Chondrocyte (in vitro differentiated cells): ENCODE data around the gene SYNE1. TPM values are rescaled to one million over a fixed set of nuclear protein-coding genes. Genes with fewer than 3 reads are reported as not detected.
A peak's percentile ranks its signal among the peaks of the same experiment; 100 is the strongest.

Experiments
- DNase-seq: peaks from one replicate; pipeline ENCODE4 v3.0.0; 2021; ENCODE audit warnings: mixed read lengths, low spot score
- H3K27ac Mint-ChIP-seq: one replicate; pipeline ENCODE4 v1.8.0; 2021; ENCODE audit warnings: mild to moderate bottlenecking, moderate library complexity, mixed read lengths; ENCODE audit not compliant: unreplicated experiment
- H3K27me3 Mint-ChIP-seq: 2 replicates; pipeline ENCODE4 v1.8.0; 2021; ENCODE audit warnings: low read depth, mixed read lengths
- H3K36me3 Mint-ChIP-seq: 2 replicates; pipeline ENCODE4 v1.8.0; 2021; ENCODE audit warnings: low read depth, mixed read lengths
- H3K4me1 Mint-ChIP-seq: 2 replicates; pipeline ENCODE4 v1.8.0; 2021; ENCODE audit warnings: low read depth, mild to moderate bottlenecking, mixed read lengths
- H3K4me3 Mint-ChIP-seq: one replicate; pipeline ENCODE4 v1.8.0; 2021; ENCODE audit warnings: mild to moderate bottlenecking, moderate library complexity, mixed read lengths; ENCODE audit not compliant: unreplicated experiment
- H3K9me3 Mint-ChIP-seq: 2 replicates; pipeline ENCODE4 v1.8.0; 2021; ENCODE audit warnings: low read depth, mixed read lengths
- CTCF ChIP-seq: fragments of 200-600 bp; sonication (generic); IDR thresholded peaks from 2 replicates; pipeline ENCODE4 v1.5.0; 2021; ENCODE audit warnings: antibody characterized with exemption, mild to moderate bottlenecking, moderate library complexity
- total RNA-seq: library from RNA; stranded (reverse); gene quantifications from 3 replicates; pipeline ENCODE4 v1.2.1, GENCODE V29; 2021

SYNE1 gene
- total RNA-seq, 1 donor from 2014 or later: 151 TPM

- Mint-ChIP-seq H3K9me3 (peaks cover 11% of the 10 kb centered on the region), H3K36me3 (peaks cover 39% of the 10 kb centered on the region), H3K27me3 (no peaks in the 10 kb centered on the region), H3K27ac (no peak overlapping the region), H3K4me3 (no peak overlapping the region), H3K4me1 (no peaks in the 10 kb centered on the region)
- DNase-seq: no peak
- no peak for TF ChIP-seq CTCF
These were observed 411.0 kb downstream of the SYNE1 start for GRCh38 chr6:152226119-152226518.

- Mint-ChIP-seq H3K36me3 (peaks cover 38% of the 10 kb centered on the region), H3K4me3 (no peak overlapping the region), H3K27me3 (no peaks in the 10 kb centered on the region), H3K27ac (peak overlapping the region; percentile 8), H3K9me3 (peaks cover 11% of the 10 kb centered on the region), H3K4me1 (no peaks in the 10 kb centered on the region)
- no peak for DNase-seq
- no peak for TF ChIP-seq CTCF
These were observed 411.8 kb downstream of the SYNE1 start for GRCh38 chr6:152225241-152225934.

- H3K4me1 Mint-ChIP-seq: no peaks in the 10 kb centered on the region
- no peak overlapping the region for H3K4me3 Mint-ChIP-seq
- DNase-seq: no peak
- peaks cover 38% of the 10 kb centered on the region for H3K36me3 Mint-ChIP-seq
- H3K27me3 Mint-ChIP-seq: no peaks in the 10 kb centered on the region
- H3K27ac Mint-ChIP-seq: peak overlapping the region; percentile 51
- peaks cover 11% of the 10 kb centered on the region for H3K9me3 Mint-ChIP-seq
- TF ChIP-seq CTCF: no peak
These were observed 413.5 kb downstream of the SYNE1 start for GRCh38 chr6:152223636-152224035.

GRCh38 chr6:152221806-152222628 is 415.1 kb downstream of the SYNE1 start:
- no peaks in the 10 kb centered on the region for H3K4me1 Mint-ChIP-seq
- no peaks in the 10 kb centered on the region for H3K27me3 Mint-ChIP-seq
- no peak for DNase-seq
- H3K4me3 Mint-ChIP-seq: no peak overlapping the region
- no peak for TF ChIP-seq CTCF
- peak overlapping the region; percentile 82 for H3K27ac Mint-ChIP-seq
- H3K36me3 Mint-ChIP-seq: peaks cover 41% of the 10 kb centered on the region
- peaks cover 11% of the 10 kb centered on the region for H3K9me3 Mint-ChIP-seq

GRCh38 chr6:152220786-152221185 is 416.4 kb downstream of the SYNE1 start:
- Mint-ChIP-seq H3K4me3 (no peak overlapping the region), H3K4me1 (no peaks in the 10 kb centered on the region), H3K9me3 (peaks cover 11% of the 10 kb centered on the region), H3K36me3 (peaks cover 46% of the 10 kb centered on the region), H3K27me3 (no peaks in the 10 kb centered on the region), H3K27ac (no peak overlapping the region)
- DNase-seq: no peak
- no peak for TF ChIP-seq CTCF
